Daoy (cell line): ENCODE data around the gene EHMT2. TPM values are rescaled to one million over a fixed set of nuclear protein-coding genes. Genes with fewer than 3 reads are reported as not detected.
"Not testable (repeated sequence)": the region's sequence is repeated elsewhere in the genome, so short reads cannot be mapped to it uniquely, and the experiment has no call there.

ENCODE experiments used
- DNase-seq: peaks from one replicate; pipeline ENCODE4 v3.0.0-alpha.2; 2015; ENCODE audit warnings: low read depth
- total RNA-seq: library from RNA; depleted of rRNA; stranded (reverse); fragments of >200 nt; shearing (Covaris generic); gene quantifications from 2 replicates; pipeline ENCODE4 v1.2.3, GENCODE V29; 2014; rRNA removed

EHMT2 gene
- total RNA-seq, 1 experiment from 2014 or later = 80.6 TPM

DNA sequence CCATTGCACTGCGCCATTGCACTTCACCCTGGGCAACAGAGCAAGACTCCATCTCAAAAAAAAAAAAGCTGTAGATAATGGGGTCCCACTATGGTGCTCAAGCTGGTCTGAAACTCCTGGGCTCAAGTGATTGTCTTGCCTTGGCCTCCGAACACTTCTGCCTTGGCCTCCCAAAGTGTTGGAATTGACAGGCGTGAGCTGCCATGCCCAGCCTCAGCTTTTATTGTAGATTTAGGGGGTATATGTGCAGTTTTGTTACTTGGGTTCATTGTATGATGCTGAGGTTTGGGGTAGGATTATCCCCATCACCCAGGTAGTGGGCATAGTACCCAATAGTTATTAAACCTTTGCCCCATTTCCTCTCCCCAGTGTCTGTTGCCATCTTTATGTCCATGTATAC is 58.5 kb downstream of the EHMT2 start:
- no peak for DNase-seq

DNA sequence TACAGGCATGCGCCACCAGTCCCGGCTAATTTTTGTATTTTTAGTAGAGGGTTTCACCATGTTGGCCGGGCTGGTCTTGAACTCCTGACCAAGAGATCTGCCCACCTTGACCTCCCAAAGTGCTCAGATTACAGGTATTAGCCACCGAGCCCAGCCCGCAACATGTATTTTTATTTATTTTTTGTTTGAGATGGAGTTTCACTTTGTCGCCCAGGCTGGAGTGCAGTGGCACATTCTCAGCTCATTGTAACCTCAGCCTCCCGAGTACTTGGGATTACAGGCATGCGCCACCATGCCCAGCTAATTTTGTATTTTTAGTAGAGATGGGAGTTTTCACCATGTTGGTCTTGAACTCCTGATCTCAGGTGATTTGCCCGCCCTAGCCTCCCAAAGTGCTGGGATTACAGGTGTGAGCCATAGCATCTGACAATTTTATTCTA is 59.4 kb downstream of the EHMT2 start:
- not testable (repeated sequence) for DNase-seq

DNA sequence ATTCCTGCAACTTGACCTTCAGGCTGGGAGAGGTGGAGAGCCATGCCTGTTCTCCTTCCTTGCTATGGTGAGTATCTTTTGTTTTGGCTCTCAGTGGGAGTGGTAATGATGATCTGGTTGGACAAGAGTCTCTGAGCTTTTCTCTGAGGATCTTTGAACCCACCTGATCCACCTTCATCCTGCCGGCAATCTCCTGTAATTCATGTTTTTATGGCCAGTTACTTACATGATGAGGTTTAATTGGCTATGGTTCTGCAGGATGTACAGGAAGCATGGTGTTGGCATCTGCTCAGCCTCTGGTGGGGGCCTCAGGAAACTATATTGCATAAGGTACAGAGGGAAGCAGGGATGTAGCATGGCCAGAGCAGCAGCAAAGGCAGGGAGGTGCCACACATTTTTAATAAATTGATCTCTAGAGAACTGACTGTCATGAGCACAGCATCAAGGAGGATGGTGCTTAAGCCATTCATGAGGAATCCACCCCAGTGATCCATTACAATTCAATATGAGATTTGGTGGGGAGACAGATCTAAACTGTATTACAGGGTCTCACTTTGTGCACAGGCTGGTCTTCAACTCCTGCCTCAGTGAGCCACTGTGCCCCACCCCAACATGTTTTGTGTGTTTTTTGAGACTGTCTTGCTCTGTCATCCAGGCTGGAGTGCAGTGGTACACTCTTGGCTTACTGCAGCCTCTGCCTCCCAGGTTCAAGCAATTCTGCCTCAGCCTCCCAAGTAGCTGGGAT is 60.0 kb downstream of the EHMT2 start:
- no peak for DNase-seq

DNA sequence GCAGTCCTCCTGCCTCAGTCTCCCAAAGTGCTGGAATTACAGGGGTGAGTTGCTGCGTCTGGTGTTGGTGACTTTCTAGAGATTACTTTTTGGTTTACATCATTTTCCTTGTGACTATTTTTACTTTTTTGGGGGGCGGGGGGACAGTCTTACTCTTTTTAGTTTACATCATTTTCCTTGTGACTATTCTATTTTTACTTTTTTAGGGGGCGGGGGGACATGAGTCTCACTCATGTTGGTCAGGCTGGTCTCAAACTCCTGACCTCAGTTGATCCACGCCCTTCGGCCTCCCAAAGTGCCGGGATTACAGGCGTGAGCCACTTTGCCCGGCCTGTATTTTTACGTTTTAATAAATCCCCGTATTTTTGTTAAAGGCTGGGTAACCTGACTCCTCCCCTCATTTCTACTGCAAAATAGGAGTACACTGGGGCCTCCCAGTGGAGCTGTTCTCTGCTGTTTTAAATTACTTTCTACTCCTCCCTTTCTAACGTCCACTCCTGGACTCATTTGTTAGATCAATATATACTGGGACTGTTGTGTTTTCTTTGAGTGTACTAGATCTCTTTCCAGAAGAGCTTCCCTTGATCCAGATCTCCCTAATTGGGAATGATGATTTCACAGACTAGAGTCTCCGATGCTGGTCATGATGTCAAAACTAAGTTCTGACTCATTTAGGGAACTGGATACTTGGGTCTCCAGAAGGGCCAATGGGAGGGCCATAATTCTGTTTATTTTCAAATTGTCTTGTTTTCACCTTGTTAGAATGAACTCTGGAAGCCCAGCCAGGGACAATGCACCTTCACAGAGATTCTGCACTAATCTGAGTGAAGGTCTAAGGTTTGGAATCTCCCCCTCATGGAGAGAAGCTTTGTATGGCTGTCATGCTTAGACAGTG is 60.8 kb downstream of the EHMT2 start:
- no peak for DNase-seq

DNA sequence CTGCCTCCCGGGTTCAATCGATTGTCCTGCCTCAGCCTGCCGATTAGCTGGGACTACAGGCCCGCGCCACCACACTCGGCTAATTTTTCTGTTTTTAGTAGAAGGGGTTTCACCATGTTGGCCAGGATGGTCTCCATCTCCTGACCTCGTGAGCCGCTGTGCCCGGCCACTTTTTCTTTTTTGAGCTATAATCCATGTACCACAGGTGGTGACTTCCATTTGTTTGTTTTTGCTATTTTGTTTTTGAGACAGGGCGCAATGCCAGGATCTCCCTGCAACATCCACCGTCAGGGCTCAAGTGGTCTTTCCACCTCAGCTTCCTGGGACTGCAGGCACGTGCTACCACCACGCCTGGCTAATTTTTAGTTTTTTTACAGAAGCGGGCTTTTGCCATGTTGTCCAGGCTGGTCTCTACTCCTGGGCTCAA is 61.4 kb downstream of the EHMT2 start:
- no peak for DNase-seq

DNA sequence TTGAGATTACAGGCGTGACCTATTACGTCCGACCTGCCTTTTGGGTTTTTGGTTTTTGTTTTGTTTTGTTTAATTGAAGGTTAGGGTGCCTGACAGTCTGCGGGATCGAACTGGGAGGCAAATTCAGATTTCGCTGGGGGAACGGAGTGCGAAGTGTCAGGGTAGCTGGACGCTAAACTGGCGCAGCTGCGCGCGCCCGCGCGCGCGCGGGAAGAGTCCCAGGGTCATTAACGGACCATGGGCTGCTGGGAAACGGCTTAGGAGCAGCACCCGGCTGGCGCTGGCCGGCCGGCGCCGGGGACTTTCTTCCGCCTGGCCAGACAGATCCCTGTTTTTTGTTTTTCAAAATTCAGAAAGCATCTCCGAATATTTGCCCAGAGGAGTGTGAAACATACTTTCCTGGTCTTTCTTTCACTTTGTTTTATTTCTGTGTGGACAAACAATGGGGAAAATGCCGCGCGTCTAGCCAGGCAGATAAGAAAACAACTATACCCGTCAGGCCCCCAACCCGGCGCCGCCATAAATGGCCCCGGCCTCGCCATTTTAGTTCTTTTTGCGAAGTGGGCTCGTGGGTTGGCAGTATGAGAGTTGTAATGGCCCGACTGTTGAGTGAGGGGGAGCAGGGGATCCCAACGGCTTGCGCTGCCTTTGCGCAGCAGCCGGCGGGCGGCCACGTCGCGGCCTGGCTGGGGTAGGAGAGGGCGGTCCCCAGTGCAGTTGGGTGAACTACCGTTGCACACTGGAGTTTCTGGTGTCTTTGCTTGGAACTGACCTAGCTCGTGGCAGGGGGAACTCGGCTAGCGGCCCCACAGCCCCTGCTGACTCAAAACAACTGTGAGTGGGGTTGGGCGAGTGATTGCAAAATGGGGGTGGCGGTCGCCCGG is 62.9 kb downstream of the EHMT2 start:
- peak; percentile 90 for DNase-seq

DNA sequence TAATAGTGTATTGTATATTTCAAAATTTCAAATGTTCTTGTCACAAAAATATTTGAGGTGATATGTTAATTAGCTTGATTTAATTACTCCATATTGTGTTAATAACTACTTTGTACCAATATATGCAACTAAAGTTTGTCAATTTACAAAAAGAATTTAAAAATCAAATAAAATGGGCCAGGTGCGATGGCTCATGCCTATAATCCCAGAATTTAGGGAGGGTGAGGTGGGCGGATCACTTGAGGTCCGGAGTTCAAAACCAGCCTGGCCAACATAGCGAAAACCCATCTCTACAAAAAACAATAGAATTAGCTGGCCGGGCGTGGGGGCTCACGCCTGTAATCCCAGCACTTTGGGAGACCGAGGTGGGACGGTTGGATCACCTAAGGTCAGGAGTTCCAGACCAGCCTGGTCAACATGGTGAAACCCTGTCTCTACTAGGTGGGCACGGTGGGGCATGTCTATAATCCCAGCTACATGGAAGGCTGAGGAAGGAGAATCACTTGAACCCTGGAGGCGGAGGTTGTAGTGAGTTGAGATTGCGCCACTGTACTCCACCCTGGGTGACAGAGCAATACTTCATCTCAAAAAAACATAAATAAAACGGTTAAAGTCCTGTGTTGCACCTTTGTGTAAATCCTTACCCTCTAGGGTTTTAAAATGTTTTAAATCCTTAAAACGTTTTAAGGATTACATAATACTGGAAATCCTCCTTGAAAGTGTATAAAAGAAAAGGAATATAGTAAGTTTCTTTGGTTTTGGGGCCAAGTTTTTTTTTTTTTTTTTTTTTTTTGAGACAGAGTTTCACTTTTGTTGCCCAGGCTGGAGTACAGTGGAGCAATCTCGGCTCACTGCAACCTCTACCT is 65.9 kb downstream of the EHMT2 start:
- no peak for DNase-seq

DNA sequence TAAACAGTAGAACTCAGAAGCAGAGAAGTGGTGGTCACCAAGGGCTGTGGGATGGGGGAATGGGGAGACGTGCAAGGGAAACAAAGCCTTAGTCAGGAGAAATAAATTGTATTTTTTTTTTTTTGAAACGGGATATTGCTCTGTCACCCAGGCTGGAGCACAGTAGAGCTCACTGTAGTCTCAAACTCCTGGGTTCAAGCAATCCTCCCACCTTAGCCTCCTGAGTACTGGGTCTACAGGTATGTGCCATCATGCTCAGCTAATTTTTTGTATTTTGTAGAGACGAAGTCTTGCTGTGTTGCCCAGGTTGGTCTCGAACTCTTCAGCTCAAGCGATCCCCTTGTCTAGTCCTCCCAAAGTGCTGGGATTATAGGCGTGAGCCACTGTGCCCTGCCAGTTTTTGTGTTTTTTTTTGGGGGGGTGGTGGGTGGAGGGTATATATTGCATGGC is 66.6 kb downstream of the EHMT2 start:
- no peak for DNase-seq

Other genes with a start within 250 kb of the EHMT2 start
- 256 and 287 TPM in 2 replicates for gene BAG6, start 245.0 kb downstream of the EHMT2 start, total RNA-seq
- gene APOM, start 241.8 kb downstream of the EHMT2 start, total RNA-seq = 0.18 and 1.4 TPM in 2 replicates
- 15.9 and 18.0 TPM in 2 replicates for gene C6orf47, start 236.9 kb downstream of the EHMT2 start, total RNA-seq
- gene GPANK1, start 232.7 kb downstream of the EHMT2 start, total RNA-seq = 32.9 and 40.2 TPM in 2 replicates
- gene CSNK2B, start 231.6 kb downstream of the EHMT2 start, total RNA-seq = 328 and 376 TPM in 2 replicates
- gene LY6G5B, start 227.7 kb downstream of the EHMT2 start, total RNA-seq = 0.91 and 6.3 TPM in 2 replicates
- 1.8 TPM in 1 of 2 replicates, not detected in the other for gene LY6G5C, start 216.6 kb downstream of the EHMT2 start, total RNA-seq
- 55.2 and 64.4 TPM in 2 replicates for gene ABHD16A, start 194.4 kb downstream of the EHMT2 start, total RNA-seq
- not detected in 2 replicates for gene LY6G6F, start 190.8 kb downstream of the EHMT2 start, total RNA-seq
- gene LY6G6D, start 182.3 kb downstream of the EHMT2 start, total RNA-seq = not detected in 2 replicates
- not detected in 2 replicates for gene LY6G6C, start 176.0 kb downstream of the EHMT2 start, total RNA-seq
- not detected in 2 replicates for gene MPIG6B, start 174.3 kb downstream of the EHMT2 start, total RNA-seq
- 46.1 and 55.6 TPM in 2 replicates for gene DDAH2, start 168.4 kb downstream of the EHMT2 start, total RNA-seq
- 1,198 and 1,241 TPM in 2 replicates for gene CLIC1, start 161.2 kb downstream of the EHMT2 start, total RNA-seq
- 19.9 and 20.9 TPM in 2 replicates for gene MSH5, start 157.7 kb downstream of the EHMT2 start, total RNA-seq
- 0.27 and 1.6 TPM in 2 replicates for gene SAPCD1, start 135.0 kb downstream of the EHMT2 start, total RNA-seq
- gene VWA7, start 120.4 kb downstream of the EHMT2 start, total RNA-seq = 0.34 TPM in 1 of 2 replicates, not detected in the other
- gene VARS1, start 101.9 kb downstream of the EHMT2 start, total RNA-seq = 77.3 and 80.3 TPM in 2 replicates
- 91.8 and 146 TPM in 2 replicates for gene LSM2, start 90.7 kb downstream of the EHMT2 start, total RNA-seq
- gene HSPA1L, start 82.4 kb downstream of the EHMT2 start, total RNA-seq = 0.12 and 0.80 TPM in 2 replicates
- gene HSPA1A, start 82.2 kb downstream of the EHMT2 start, total RNA-seq = 148 and 171 TPM in 2 replicates
- 194 and 206 TPM in 2 replicates for gene HSPA1B, start 70.0 kb downstream of the EHMT2 start, total RNA-seq
- 46.6 and 51.0 TPM in 2 replicates for gene NEU1, start 34.9 kb downstream of the EHMT2 start, total RNA-seq
- gene SLC44A4, start 18.7 kb downstream of the EHMT2 start, total RNA-seq = not detected in 2 replicates
- gene ZBTB12, start 4.4 kb upstream of the EHMT2 start, total RNA-seq = 7.5 and 9.8 TPM in 2 replicates
- gene C2, start 30.0 kb upstream of the EHMT2 start, total RNA-seq = 0.24 and 1.5 TPM in 2 replicates
- gene CFB, start 48.4 kb upstream of the EHMT2 start, total RNA-seq = 0.18 and 0.86 TPM in 2 replicates
- gene NELFE, start 61.3 kb upstream of the EHMT2 start, total RNA-seq = 180 and 195 TPM in 2 replicates
- 59.7 and 62.5 TPM in 2 replicates for gene SKIC2, start 61.5 kb upstream of the EHMT2 start, total RNA-seq
- 24.3 and 26.0 TPM in 2 replicates for gene DXO, start 74.4 kb upstream of the EHMT2 start, total RNA-seq
- 0.27 and 3.2 TPM in 2 replicates for gene C4A, start 84.4 kb upstream of the EHMT2 start, total RNA-seq
- gene C4B, start 117.1 kb upstream of the EHMT2 start, total RNA-seq = 0.30 and 3.7 TPM in 2 replicates
- gene CYP21A2, start 140.7 kb upstream of the EHMT2 start, total RNA-seq = not detected in 2 replicates
- 0.11 and 0.24 TPM in 2 replicates for gene TNXB, start 211.6 kb upstream of the EHMT2 start, total RNA-seq
- gene ATF6B, start 230.5 kb upstream of the EHMT2 start, total RNA-seq = 16.6 and 17.7 TPM in 2 replicates
- gene FKBPL, start 232.6 kb upstream of the EHMT2 start, total RNA-seq = 12.7 and 20.2 TPM in 2 replicates